Measurements from ENCODE around the gene CAMK2A. TPM values are rescaled to one million over a fixed set of nuclear protein-coding genes. Genes with fewer than 3 reads are reported as not detected.
A peak's percentile ranks its signal among the peaks of the same experiment; 100 is the strongest.

Gene CAMK2A
- total RNA-seq, 4 donors from 2014 or later: not detected

DNA sequence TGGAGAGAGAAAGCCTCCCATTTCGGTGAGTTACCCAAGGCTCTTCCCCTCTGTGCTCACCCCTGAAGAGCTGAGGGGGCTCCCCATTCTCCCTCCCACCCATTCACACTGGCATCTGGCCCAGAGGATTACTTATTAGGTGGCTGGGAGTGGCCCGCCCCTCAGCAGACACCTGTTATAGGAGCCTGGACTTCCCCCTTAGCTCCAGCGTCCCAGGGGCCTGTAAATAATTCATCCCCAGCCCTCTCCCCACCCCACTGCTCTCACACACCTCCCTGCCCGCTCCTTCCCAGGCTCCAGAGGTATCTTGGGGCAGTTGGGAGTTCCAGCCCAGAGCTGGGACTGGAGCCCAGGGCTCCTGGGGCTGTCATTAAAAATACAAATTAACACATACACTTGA lies 111.3 kb downstream of the CAMK2A start:
- intact Hi-C loops (cut with DNase I): no loop called here
- no peak for TF ChIP-seq POLR2A (IDR thresholded peaks at IDR 0.05)
- TF ChIP-seq, protein P1, sequence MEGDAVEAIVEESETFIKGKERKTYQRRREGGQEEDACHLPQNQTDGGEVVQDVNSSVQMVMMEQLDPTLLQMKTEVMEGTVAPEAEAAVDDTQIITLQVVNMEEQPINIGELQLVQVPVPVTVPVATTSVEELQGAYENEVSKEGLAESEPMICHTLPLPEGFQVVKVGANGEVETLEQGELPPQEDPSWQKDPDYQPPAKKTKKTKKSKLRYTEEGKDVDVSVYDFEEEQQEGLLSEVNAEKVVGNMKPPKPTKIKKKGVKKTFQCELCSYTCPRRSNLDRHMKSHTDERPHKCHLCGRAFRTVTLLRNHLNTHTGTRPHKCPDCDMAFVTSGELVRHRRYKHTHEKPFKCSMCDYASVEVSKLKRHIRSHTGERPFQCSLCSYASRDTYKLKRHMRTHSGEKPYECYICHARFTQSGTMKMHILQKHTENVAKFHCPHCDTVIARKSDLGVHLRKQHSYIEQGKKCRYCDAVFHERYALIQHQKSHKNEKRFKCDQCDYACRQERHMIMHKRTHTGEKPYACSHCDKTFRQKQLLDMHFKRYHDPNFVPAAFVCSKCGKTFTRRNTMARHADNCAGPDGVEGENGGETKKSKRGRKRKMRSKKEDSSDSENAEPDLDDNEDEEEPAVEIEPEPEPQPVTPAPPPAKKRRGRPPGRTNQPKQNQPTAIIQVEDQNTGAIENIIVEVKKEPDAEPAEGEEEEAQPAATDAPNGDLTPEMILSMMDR (IDR thresholded peaks at IDR 0.05): no peak
- H3K9me3 ChIP-seq: no peaks in the 10 kb centered on the region
- no peaks in the 10 kb centered on the region for H3K36me3 ChIP-seq
- WGBS, 2 donors: 58 to 80% methylated on average over 4 of the region's 4 CpGs
- DNase-seq: no peak
- H3K4me3 ChIP-seq (replicated peaks in 1 of 3): no peak overlapping the region
- H3K27ac ChIP-seq: no peak overlapping the region
- peaks cover 10 to 36% of the 10 kb centered on the region in 2 donors for H3K4me1 ChIP-seq
- H3K27me3 ChIP-seq: no peaks in the 10 kb centered on the region

DNA sequence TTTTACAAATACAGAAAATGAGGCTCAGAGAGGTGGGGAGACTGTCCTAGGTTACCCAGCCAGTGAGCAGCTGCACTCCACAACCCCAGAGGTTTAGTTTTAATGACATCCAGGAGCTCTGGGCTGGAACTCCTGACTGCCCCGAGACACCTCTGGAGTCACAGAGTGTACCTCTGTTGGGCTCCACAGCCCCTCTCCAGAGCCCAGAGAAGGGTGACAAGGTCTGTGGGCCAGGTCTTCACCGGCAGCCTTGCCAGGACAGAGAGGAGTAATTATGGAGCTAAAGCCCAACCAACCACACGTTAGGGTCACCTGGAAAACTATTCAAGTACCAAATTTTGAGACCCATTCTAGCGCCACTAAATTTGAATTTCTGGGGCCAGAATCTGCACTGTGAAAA lies 111.9 kb downstream of the CAMK2A start:
- no peak for TF ChIP-seq POLR2A (IDR thresholded peaks at IDR 0.05)
- TF ChIP-seq, protein P1 (IDR thresholded peaks at IDR 0.05): no peak
- H3K36me3 ChIP-seq: no peaks in the 10 kb centered on the region
- peaks cover 10 to 36% of the 10 kb centered on the region in 2 donors for H3K4me1 ChIP-seq
- no peaks in the 10 kb centered on the region for H3K9me3 ChIP-seq
- peak overlapping the region in 1 of 3 donors; percentile 45 for H3K27ac ChIP-seq
- intact Hi-C loops (cut with DNase I): no loop called here
- DNase-seq: peak; percentile 80
- H3K27me3 ChIP-seq: no peaks in the 10 kb centered on the region
- no peak overlapping the region for H3K4me3 ChIP-seq (replicated peaks in 1 of 3)
- 28 to 35% methylated on average over 3 to 4 of the region's 4 CpGs for WGBS, 2 donors

DNA sequence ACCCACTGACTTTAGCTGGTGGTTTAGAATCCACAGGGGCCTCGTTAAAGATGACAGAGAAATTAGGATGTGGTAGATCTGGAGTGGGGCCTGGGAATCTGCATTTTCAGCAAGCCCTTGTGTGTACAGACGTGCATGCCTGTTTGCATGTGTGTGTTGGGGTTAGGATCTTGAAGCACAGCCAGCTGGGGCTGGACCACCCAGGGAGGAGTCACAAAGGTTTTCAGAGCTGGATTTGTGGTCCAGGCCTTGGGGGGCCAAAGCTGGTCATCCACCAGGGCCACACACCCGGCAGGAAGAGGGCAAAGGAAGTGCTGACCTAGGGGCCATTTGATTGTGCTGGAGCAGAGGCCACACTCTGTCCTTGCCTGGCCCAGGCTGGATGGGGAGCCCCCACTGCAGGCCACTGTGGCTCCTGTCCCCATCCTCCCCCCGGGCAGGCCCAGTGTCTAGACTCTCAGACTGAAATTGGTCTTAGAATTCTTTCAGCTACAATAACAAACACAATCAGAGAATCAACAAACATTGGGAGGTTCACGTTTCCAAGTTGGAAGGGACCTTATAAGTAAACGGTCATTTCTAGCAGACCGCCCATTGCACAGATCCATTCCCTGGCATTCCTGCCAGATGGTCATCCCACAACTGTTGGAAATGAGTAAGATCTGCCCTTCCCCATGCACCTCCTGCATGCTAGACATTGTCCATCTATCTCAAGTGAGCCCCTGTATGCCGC lies 112.7 kb downstream of the CAMK2A start:
- Histone ChIP-seq H3K27ac (peak overlapping the region in 1 of 3 donors; percentile 45), H3K36me3 (no peaks in the 10 kb centered on the region), H3K9me3 (no peaks in the 10 kb centered on the region), H3K4me3 (replicated peaks in 1 of 3) (no peak overlapping the region), H3K4me1 (peaks cover 10 to 36% of the 10 kb centered on the region in 2 donors), H3K27me3 (no peaks in the 10 kb centered on the region)
- intact Hi-C loops (cut with DNase I): no loop called here
- 65 to 78% methylated on average over 7 to 8 of the region's 8 CpGs for WGBS, 2 donors
- TF ChIP-seq, protein P1 (IDR thresholded peaks at IDR 0.05): no peak
- no peak for TF ChIP-seq POLR2A (IDR thresholded peaks at IDR 0.05)
- DNase-seq: no peak

DNA sequence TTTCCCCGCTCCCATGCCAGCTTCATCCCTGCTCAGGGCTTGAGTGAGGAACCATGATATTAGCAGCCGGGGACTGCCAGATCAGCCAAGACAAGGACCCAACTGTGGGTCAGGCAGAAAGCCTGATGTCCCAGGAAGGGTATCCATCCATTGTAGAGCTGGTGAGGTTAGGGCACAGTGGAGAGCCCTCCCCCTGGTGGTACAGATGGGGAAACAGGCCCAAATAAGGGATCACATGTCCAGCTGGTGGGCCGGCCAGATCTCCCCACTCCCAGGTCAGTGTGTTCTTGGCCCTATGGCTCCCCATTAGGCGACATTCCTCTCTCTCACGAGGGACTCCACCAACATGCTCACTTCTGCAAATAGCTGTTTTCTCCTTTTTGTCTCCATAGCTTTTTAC lies 114.0 kb downstream of the CAMK2A start:
- intact Hi-C loops (cut with DNase I): no loop called here
- H3K27me3 ChIP-seq: no peaks in the 10 kb centered on the region
- no peak overlapping the region for H3K4me3 ChIP-seq (replicated peaks in 1 of 3)
- WGBS, 2 donors: 69 to 70% methylated on average over 5 of the region's 5 CpGs
- H3K36me3 ChIP-seq: no peaks in the 10 kb centered on the region
- H3K4me1 ChIP-seq: peaks cover 6 to 26% of the 10 kb centered on the region in 2 donors
- no peak for DNase-seq
- TF ChIP-seq, protein P1 (IDR thresholded peaks at IDR 0.05): peak in 1 of 6 experiments; percentile 14
- TF ChIP-seq POLR2A (IDR thresholded peaks at IDR 0.05): no peak
- H3K9me3 ChIP-seq: no peaks in the 10 kb centered on the region
- H3K27ac ChIP-seq: no peak overlapping the region

DNA sequence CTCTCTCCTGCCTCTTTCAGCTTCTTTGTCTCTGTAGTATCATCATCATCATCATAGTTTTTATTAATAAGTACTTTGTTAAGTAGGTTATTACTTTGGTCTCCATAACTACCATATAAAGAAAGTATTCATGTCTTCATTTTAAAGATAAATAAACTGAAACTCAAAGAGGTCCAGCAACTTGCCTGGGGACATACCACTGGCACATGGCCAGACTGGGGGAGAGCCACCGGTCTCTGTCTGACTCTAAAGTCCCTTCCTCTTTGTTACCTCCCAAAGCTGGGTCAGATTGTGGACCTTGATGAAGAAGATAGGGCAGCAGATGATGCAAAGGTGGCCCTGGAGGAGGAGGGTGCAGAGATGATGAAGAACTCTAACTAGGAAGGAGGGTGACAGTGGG lies 114.5 kb downstream of the CAMK2A start:
- Histone ChIP-seq H3K27ac (no peak overlapping the region), H3K36me3 (no peaks in the 10 kb centered on the region), H3K4me1 (peaks cover 6 to 22% of the 10 kb centered on the region in 2 donors), H3K9me3 (no peaks in the 10 kb centered on the region), H3K4me3 (replicated peaks in 1 of 3) (no peak overlapping the region), H3K27me3 (no peaks in the 10 kb centered on the region)
- intact Hi-C loops (cut with DNase I): no loop called here
- WGBS, 2 donors: 61 to 82% methylated on average over 1 of the region's 1 CpG
- no peak for TF ChIP-seq POLR2A (IDR thresholded peaks at IDR 0.05)
- TF ChIP-seq, protein P1 (IDR thresholded peaks at IDR 0.05): no peak
- DNase-seq: no peak
